T follicular helper cell (primary cell): ENCODE results near the gene RPUSD2.

Experiments used
- DNase-seq: peaks from one replicate; pipeline ENCODE4 v3.0.0-alpha.2; 2020; ENCODE audit warnings: low read depth

Gene RPUSD2

DNA sequence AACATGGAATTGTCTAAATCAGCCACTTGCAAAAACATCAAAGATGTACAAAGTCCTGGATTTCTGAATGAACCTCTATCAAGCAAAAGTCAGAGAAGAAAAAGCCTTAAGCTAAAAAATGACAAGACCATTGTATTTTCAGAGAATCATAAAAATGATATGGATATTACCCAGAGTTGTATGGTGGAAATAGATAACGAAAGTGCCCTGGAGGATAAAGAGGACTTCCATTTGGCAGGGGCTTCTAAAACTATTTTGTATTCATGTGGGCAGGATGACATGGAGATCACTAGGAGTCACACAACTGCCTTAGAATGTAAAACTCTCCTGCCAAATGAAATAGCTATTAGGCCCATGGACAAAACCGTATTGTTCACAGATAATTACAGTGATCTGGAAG, 54.3 kb downstream of the RPUSD2 start:
- DNase-seq: no peak
